H9 (cell line): Measurements from ENCODE around the gene ARL13B. TPM values are rescaled to one million over a fixed set of nuclear protein-coding genes. Genes with fewer than 3 reads are reported as not detected.

Experiments used
- DNase-seq: peaks from one replicate; pipeline ENCODE4 v3.0.0-alpha.2; 2017
- H2AFZ ChIP-seq: one replicate; pipeline ENCODE4 v1.6.1; 2013; ENCODE audit warnings: mild to moderate bottlenecking, low read length, control low read depth, moderate library complexity
- H2AK5ac ChIP-seq: 2 replicates; pipeline ENCODE4 v1.6.1; 2013; ENCODE audit warnings: low read length, control low read depth, mixed read lengths; ENCODE audit not compliant: insufficient read length
- H2BK120ac ChIP-seq: one replicate; pipeline ENCODE4 v1.6.1; 2013; ENCODE audit warnings: low read depth, mild to moderate bottlenecking, low read length, control low read depth, inconsistent platforms; ENCODE audit not compliant: poor library complexity, severe bottlenecking
- H2BK12ac ChIP-seq: 2 replicates; pipeline ENCODE4 v1.6.1; 2013; ENCODE audit warnings: low read length, control low read depth, mixed read lengths, low read depth; ENCODE audit not compliant: insufficient read length
- H2BK15ac ChIP-seq: 2 replicates; pipeline ENCODE4 v1.6.1; 2013; ENCODE audit warnings: low read depth, low read length, control low read depth
- H2BK20ac ChIP-seq: one replicate; pipeline ENCODE4 v1.6.1; 2013; ENCODE audit warnings: low read depth, mild to moderate bottlenecking, low read length, control low read depth, inconsistent platforms; ENCODE audit not compliant: poor library complexity, severe bottlenecking
- H2BK5ac ChIP-seq: 2 replicates; pipeline ENCODE4 v1.6.1; 2013; ENCODE audit warnings: low read length, control low read depth, mixed read lengths; ENCODE audit not compliant: insufficient read length
- H3K14ac ChIP-seq: 2 replicates; pipeline ENCODE4 v1.6.1; 2013; ENCODE audit warnings: low read length, control low read depth; ENCODE audit not compliant: insufficient read depth
- H3K18ac ChIP-seq: 2 replicates; pipeline ENCODE4 v1.6.1; 2013; ENCODE audit warnings: low read depth, mild to moderate bottlenecking, mixed read lengths, low read length, control low read depth; ENCODE audit not compliant: insufficient read length
- H3K23ac ChIP-seq: 2 replicates; pipeline ENCODE4 v1.6.1; 2013; ENCODE audit warnings: low read length, control low read depth, mixed read lengths, low read depth; ENCODE audit not compliant: insufficient read length
- H3K23me2 ChIP-seq: 2 replicates; pipeline ENCODE4 v1.6.1; 2013; ENCODE audit warnings: low read depth, mild to moderate bottlenecking, mixed read lengths, low read length, control low read depth; ENCODE audit not compliant: insufficient read length, poor library complexity, severe bottlenecking
- H3K27ac ChIP-seq: 2 replicates; pipeline ENCODE4 v1.5.1; 2013; ENCODE audit warnings: low read length, control low read depth, mixed read lengths, low read depth; ENCODE audit not compliant: insufficient read length
- H3K27me3 ChIP-seq: 2 replicates; pipeline ENCODE4 v1.6.1; 2013; ENCODE audit warnings: low read length, control low read depth, inconsistent platforms; ENCODE audit not compliant: insufficient read depth
- H3K4ac ChIP-seq: 2 replicates; pipeline ENCODE4 v1.6.1; 2013; ENCODE audit warnings: low read depth, mild to moderate bottlenecking, control low read depth, inconsistent platforms, low read length, moderate library complexity
- H3K4me1 ChIP-seq: 2 replicates; pipeline ENCODE4 v1.6.1; 2013; ENCODE audit warnings: low read length, control low read depth, inconsistent platforms; ENCODE audit not compliant: insufficient read depth
- H3K4me2 ChIP-seq: 2 replicates; pipeline ENCODE4 v1.6.1; 2013; ENCODE audit warnings: low read length, control low read depth, mixed read lengths; ENCODE audit not compliant: insufficient read length, insufficient read depth
- H3K56ac ChIP-seq: 2 replicates; pipeline ENCODE4 v1.6.1; 2013; ENCODE audit warnings: low read depth, mild to moderate bottlenecking, mixed read lengths, low read length, control low read depth; ENCODE audit not compliant: insufficient read length
- H3K79me1 ChIP-seq: 2 replicates; pipeline ENCODE4 v1.6.1; 2013; ENCODE audit warnings: low read depth, mild to moderate bottlenecking, moderate library complexity, low read length, control low read depth, inconsistent platforms; ENCODE audit not compliant: insufficient read depth, poor library complexity, severe bottlenecking
- H3K79me2 ChIP-seq: 2 replicates; pipeline ENCODE4 v1.6.1; 2013; ENCODE audit warnings: low read length, control low read depth, inconsistent platforms; ENCODE audit not compliant: insufficient read depth
- H3K9ac ChIP-seq: 2 replicates; pipeline ENCODE4 v1.6.1; 2013; ENCODE audit warnings: low read length, control low read depth, mixed read lengths; ENCODE audit not compliant: insufficient read length; ENCODE audit errors: extremely low read depth
- H3K9me3 ChIP-seq: one replicate; pipeline ENCODE4 v1.6.1; 2013; ENCODE audit warnings: low read depth, low read length, inconsistent platforms; ENCODE audit not compliant: control insufficient read depth
- H3T11ph ChIP-seq: one replicate; pipeline ENCODE4 v1.6.1; 2013; ENCODE audit warnings: mild to moderate bottlenecking, low read length, control low read depth, inconsistent platforms
- H4K20me1 ChIP-seq: one replicate; pipeline ENCODE4 v1.6.1; 2013; ENCODE audit not compliant: control insufficient read depth, insufficient read length, insufficient read depth
- H4K5ac ChIP-seq: 2 replicates; pipeline ENCODE4 v1.6.1; 2013; ENCODE audit warnings: low read depth, mild to moderate bottlenecking, mixed read lengths, low read length, control low read depth; ENCODE audit not compliant: insufficient read length
- H4K8ac ChIP-seq: replicated peaks from 2 replicates; pipeline ENCODE4 v1.6.1; 2013; ENCODE audit warnings: low read length, control low read depth, mixed read lengths, low read depth; ENCODE audit not compliant: insufficient read length
- H4K91ac ChIP-seq: 2 replicates; pipeline ENCODE4 v1.6.1; 2013; ENCODE audit warnings: low read depth, mild to moderate bottlenecking, moderate library complexity, mixed read lengths, low read length, control low read depth; ENCODE audit not compliant: insufficient read length
- H3K27ac Mint-ChIP-seq, 3 experiments: 2 replicates in 2 of 3; 3 replicates in 1 of 3; pipeline ENCODE4 v1.8.0; 2020 to 2021; ENCODE audit warnings: mixed read lengths in 3 of 3, mild to moderate bottlenecking in 1 of 3, moderate library complexity in 1 of 3
- H3K27me3 Mint-ChIP-seq: 2 replicates; pipeline ENCODE4 v1.8.0; 2021; ENCODE audit warnings: low read depth, mild to moderate bottlenecking, moderate library complexity, mixed read lengths
- H3K36me3 Mint-ChIP-seq, 3 experiments: 2 replicates in 2 of 3; 3 replicates in 1 of 3; pipeline ENCODE4 v1.8.0; 2020 to 2021; ENCODE audit warnings: low read depth in 3 of 3, mixed read lengths in 3 of 3; ENCODE audit not compliant: insufficient read depth in 1 of 3
- H3K4me1 Mint-ChIP-seq, 2 experiments: 2 replicates each; pipeline ENCODE4 v1.8.0; 2020; ENCODE audit warnings: mixed read lengths in 2 of 2
- H3K4me3 Mint-ChIP-seq, 2 experiments: 2 replicates in 1 of 2; 3 replicates in 1 of 2; pipeline ENCODE4 v1.8.0; 2020 to 2021; ENCODE audit warnings: mild to moderate bottlenecking in 2 of 2, mixed read lengths in 2 of 2, moderate library complexity in 1 of 2
- H3K9me3 Mint-ChIP-seq, 2 experiments: 2 replicates in 1 of 2; 3 replicates in 1 of 2; pipeline ENCODE4 v1.8.0; 2020; ENCODE audit warnings: mild to moderate bottlenecking in 2 of 2, mixed read lengths in 2 of 2, moderate library complexity in 1 of 2
- WGBS: extraction: QIAGEN DNeasy Blood & Tissue Kit; methylation state at CpG from one replicate; pipeline ENCODE4 v1.1.7; 2013; ENCODE audit warnings: missing lambda C conversion rate, low lambda C conversion rate, mixed read lengths; ENCODE audit not compliant: insufficient read length; ENCODE audit errors: extremely low coverage; 5-methylcytosine and 5-hydroxymethylcytosine counted together
- total RNA-seq: library from RNA; stranded (reverse); gene quantifications from 2 replicates; pipeline ENCODE4 v1.2.1, GENCODE V29; 2021
- TF ChIP-seq, protein P1 (sequence below): fragments of 200-600 bp; sonication (generic); conservative IDR thresholded peaks from 3 replicates; pipeline ENCODE4 v1.8.0; 2021; ENCODE audit warnings: antibody characterized with exemption, mild to moderate bottlenecking

The ARL13B gene
- total RNA-seq, 1 experiment from 2014 or later = 7.9 TPM

DNA sequence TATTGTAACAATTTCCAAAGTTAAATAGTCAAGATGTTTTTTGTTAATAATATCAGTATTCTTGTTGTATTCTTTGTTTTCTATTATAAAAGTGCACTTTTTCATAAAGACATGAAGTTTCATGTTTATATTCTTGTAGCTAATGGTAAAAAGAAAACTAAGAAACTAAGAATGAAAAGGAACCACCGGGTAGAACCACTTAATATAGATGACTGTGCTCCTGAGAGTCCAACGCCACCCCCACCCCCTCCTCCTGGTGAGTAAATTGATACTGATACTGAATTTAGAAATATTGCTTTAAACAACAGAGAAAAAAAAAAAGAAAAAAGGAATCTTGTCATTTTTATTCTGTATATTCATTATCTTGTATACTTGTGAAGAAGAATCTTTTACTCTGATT lies 69.3 kb downstream of the ARL13B start:
- H3K79me2 ChIP-seq = no peaks in the 10 kb centered on the region
- H3K36me3 Mint-ChIP-seq = peaks cover 10 to 14% (median 12%) of the 10 kb centered on the region in 3 experiments; a peak in 6 of 7 replicates
- TF ChIP-seq, protein P1, sequence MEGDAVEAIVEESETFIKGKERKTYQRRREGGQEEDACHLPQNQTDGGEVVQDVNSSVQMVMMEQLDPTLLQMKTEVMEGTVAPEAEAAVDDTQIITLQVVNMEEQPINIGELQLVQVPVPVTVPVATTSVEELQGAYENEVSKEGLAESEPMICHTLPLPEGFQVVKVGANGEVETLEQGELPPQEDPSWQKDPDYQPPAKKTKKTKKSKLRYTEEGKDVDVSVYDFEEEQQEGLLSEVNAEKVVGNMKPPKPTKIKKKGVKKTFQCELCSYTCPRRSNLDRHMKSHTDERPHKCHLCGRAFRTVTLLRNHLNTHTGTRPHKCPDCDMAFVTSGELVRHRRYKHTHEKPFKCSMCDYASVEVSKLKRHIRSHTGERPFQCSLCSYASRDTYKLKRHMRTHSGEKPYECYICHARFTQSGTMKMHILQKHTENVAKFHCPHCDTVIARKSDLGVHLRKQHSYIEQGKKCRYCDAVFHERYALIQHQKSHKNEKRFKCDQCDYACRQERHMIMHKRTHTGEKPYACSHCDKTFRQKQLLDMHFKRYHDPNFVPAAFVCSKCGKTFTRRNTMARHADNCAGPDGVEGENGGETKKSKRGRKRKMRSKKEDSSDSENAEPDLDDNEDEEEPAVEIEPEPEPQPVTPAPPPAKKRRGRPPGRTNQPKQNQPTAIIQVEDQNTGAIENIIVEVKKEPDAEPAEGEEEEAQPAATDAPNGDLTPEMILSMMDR = no peak
- no peak overlapping the region for H3K23ac ChIP-seq
- no peak overlapping the region for H3K4me2 ChIP-seq
- no peaks in the 10 kb centered on the region for H3K23me2 ChIP-seq
- no peak overlapping the region for H3K27ac Mint-ChIP-seq
- no peaks in the 10 kb centered on the region for H3K9me3 ChIP-seq
- H3K14ac ChIP-seq = no peak overlapping the region
- H3K4me1 Mint-ChIP-seq = no peaks in the 10 kb centered on the region
- no peak overlapping the region for H2BK12ac ChIP-seq
- H2BK5ac ChIP-seq = no peak overlapping the region
- H4K20me1 ChIP-seq = no peaks in the 10 kb centered on the region
- H3K27me3 ChIP-seq = no peaks in the 10 kb centered on the region
- no peak overlapping the region for H3K4ac ChIP-seq
- no peak overlapping the region for H3K4me3 Mint-ChIP-seq
- no peak overlapping the region for H4K8ac ChIP-seq
- H3K9ac ChIP-seq = no peak overlapping the region
- H3T11ph ChIP-seq = no peak overlapping the region
- no peaks in the 10 kb centered on the region for H3K4me1 ChIP-seq
- DNase-seq = no peak
- no peak overlapping the region for H4K91ac ChIP-seq
- H3K27ac ChIP-seq = no peak overlapping the region
- H3K18ac ChIP-seq = no peak overlapping the region
- no peak overlapping the region for H2AK5ac ChIP-seq
- H3K79me1 ChIP-seq = no peaks in the 10 kb centered on the region
- no peaks in the 10 kb centered on the region for H3K27me3 Mint-ChIP-seq
- H2AFZ ChIP-seq = no peak overlapping the region
- H2BK15ac ChIP-seq = no peak overlapping the region
- H3K56ac ChIP-seq = no peak overlapping the region
- no CpG with 5 or more reads among the region's 2 CpGs for WGBS
- H3K9me3 Mint-ChIP-seq = peaks cover 9 to 12% of the 10 kb centered on the region in 2 experiments
- no peak overlapping the region for H2BK20ac ChIP-seq
- H2BK120ac ChIP-seq = no peak overlapping the region
- no peak overlapping the region for H4K5ac ChIP-seq
